IMR-90 (cell line): ENCODE measurements around the gene ZNF862. TPM values are rescaled to one million over a fixed set of nuclear protein-coding genes. Genes with fewer than 3 reads are reported as not detected.
"Not testable (repeated sequence)": the region's sequence is repeated elsewhere in the genome, so short reads cannot be mapped to it uniquely, and the experiment has no call there.

Experiments
- ATAC-seq: fragments of 200-7000 bp; cut with Tn5 transposase; 2 replicates; pipeline ENCODE4 v1.9.1; 2020; ENCODE audit warnings: low read depth, mild to moderate bottlenecking, moderate library complexity
- BruUV-seq: library from RNA; stranded (reverse); fragments of 400-500 nt; replicated peaks from 2 replicates; lab custom pipeline; 2021; lab: Mats Ljungman, UMichigan
- CTCF ChIA-PET: fragments of 300-600 bp; formaldehyde crosslinking; extraction: SDS; loops from one replicate; lab custom pipeline; 2021; ENCODE audit warnings: antibody characterized with exemption; lab: Yijun Ruan, JAX
- POLR2A ChIA-PET: fragments of 300-600 bp; sonication (Branson Sonifier 250); formaldehyde crosslinking; loops from one replicate; lab custom pipeline; 2022; ENCODE audit warnings: antibody characterized with exemption; ENCODE audit not compliant: unreplicated experiment; lab: Charles Lee
- DNase-seq: peaks from one replicate; pipeline ENCODE4 v3.0.0; 2013
- H2AFZ ChIP-seq: replicated peaks from 2 replicates; pipeline ENCODE3; 2013; ENCODE audit warnings: low read length, mild to moderate bottlenecking; ENCODE audit not compliant: poor library complexity
- H2AK5ac ChIP-seq: 2 replicates; pipeline ENCODE4 v1.6.1; 2013; ENCODE audit warnings: low read depth, low read length, inconsistent platforms
- H2AK9ac ChIP-seq: replicated peaks from 2 replicates; pipeline ENCODE3; 2013; ENCODE audit warnings: mild to moderate bottlenecking, low read depth, low read length, moderate library complexity; ENCODE audit not compliant: poor library complexity
- H2BK120ac ChIP-seq: 2 replicates; pipeline ENCODE4 v1.6.1; 2013; ENCODE audit warnings: low read depth, low read length, inconsistent platforms
- H2BK15ac ChIP-seq: 3 replicates; pipeline ENCODE4 v1.6.1; 2013; ENCODE audit warnings: low read depth, low read length, inconsistent platforms
- H2BK20ac ChIP-seq: 2 replicates; pipeline ENCODE4 v1.6.1; 2013; ENCODE audit warnings: low read depth, mild to moderate bottlenecking, inconsistent platforms, low read length, moderate library complexity
- H2BK5ac ChIP-seq: 2 replicates; pipeline ENCODE4 v1.6.1; 2013; ENCODE audit warnings: mild to moderate bottlenecking, low read depth, low read length, inconsistent platforms; ENCODE audit not compliant: poor library complexity, severe bottlenecking
- H3K14ac ChIP-seq: replicated peaks from 2 replicates; pipeline ENCODE4 v1.6.1; 2013; ENCODE audit warnings: low read depth, low read length, inconsistent platforms
- H3K18ac ChIP-seq: 2 replicates; pipeline ENCODE4 v1.6.1; 2013; ENCODE audit warnings: low read depth, low read length, control low read depth
- H3K23ac ChIP-seq: 2 replicates; pipeline ENCODE4 v1.6.1; 2013; ENCODE audit warnings: low read depth, low read length, inconsistent platforms
- H3K27ac ChIP-seq: 2 replicates; pipeline ENCODE4 v1.5.1; 2013; ENCODE audit warnings: mild to moderate bottlenecking, control low read depth, low read length; ENCODE audit not compliant: insufficient read depth
- H3K27me3 ChIP-seq: 2 replicates; pipeline ENCODE4 v1.6.1; 2013; ENCODE audit warnings: low read length; ENCODE audit not compliant: control insufficient read depth, insufficient read depth
- H3K36me3 ChIP-seq: 2 replicates; pipeline ENCODE4 v1.6.1; 2013; ENCODE audit warnings: low read length, mixed read lengths; ENCODE audit not compliant: control insufficient read depth, insufficient read depth
- H3K4ac ChIP-seq: 2 replicates; pipeline ENCODE4 v1.6.1; 2013; ENCODE audit warnings: low read depth, low read length, inconsistent platforms
- H3K4me1 ChIP-seq: 2 replicates; pipeline ENCODE4 v1.6.1; 2013; ENCODE audit warnings: low read length, mixed read lengths; ENCODE audit not compliant: control insufficient read depth, insufficient read depth
- H3K4me2 ChIP-seq: 2 replicates; pipeline ENCODE4 v1.6.1; 2013; ENCODE audit warnings: low read depth, mild to moderate bottlenecking, control low read depth, low read length, moderate library complexity
- H3K4me3 ChIP-seq: 2 replicates; pipeline ENCODE4 v1.5.1; 2013; ENCODE audit warnings: low read depth, mild to moderate bottlenecking, control low read depth, low read length, moderate library complexity; ENCODE audit not compliant: insufficient read depth
- H3K56ac ChIP-seq: 2 replicates; pipeline ENCODE4 v1.6.1; 2013; ENCODE audit warnings: low read length, inconsistent platforms; ENCODE audit not compliant: insufficient read depth; ENCODE audit errors: extremely low read depth
- H3K79me1 ChIP-seq, 2 experiments: 2 replicates each; pipeline ENCODE4 v1.6.1; 2013; ENCODE audit warnings: low read length in 2 of 2, inconsistent platforms in 1 of 2, low read depth in 1 of 2
- H3K9ac ChIP-seq: 2 replicates; pipeline ENCODE4 v1.6.1; 2013; ENCODE audit warnings: low read depth, low read length, control low read depth
- H3K9me1 ChIP-seq: 2 replicates; pipeline ENCODE4 v1.6.1; 2013; ENCODE audit warnings: low read length, inconsistent platforms; ENCODE audit not compliant: insufficient read depth
- H3K9me3 ChIP-seq: 2 replicates; pipeline ENCODE4 v1.6.1; 2013; ENCODE audit warnings: low read length; ENCODE audit not compliant: control insufficient read depth, insufficient read depth
- H4K20me1 ChIP-seq: 2 replicates; pipeline ENCODE4 v1.6.1; 2013; ENCODE audit warnings: low read length, inconsistent platforms; ENCODE audit not compliant: insufficient read depth
- H4K5ac ChIP-seq: 2 replicates; pipeline ENCODE4 v1.6.1; 2013; ENCODE audit warnings: mild to moderate bottlenecking, low read depth, low read length, control low read depth
- H4K8ac ChIP-seq, 2 experiments: 2 replicates each; pipeline ENCODE4 v1.6.1; 2013; ENCODE audit warnings: low read depth in 2 of 2, low read length in 2 of 2, control low read depth in 1 of 2, inconsistent platforms in 1 of 2
- H4K91ac ChIP-seq: 2 replicates; pipeline ENCODE4 v1.6.1; 2013; ENCODE audit warnings: low read depth, low read length, inconsistent platforms; ENCODE audit not compliant: insufficient read depth
- WGBS, 2 experiments: methylation state at CpG; one replicate each; pipeline versions ENCODE4 v1.1.5 to v1.1.7; 2013; ENCODE audit warnings: missing lambda C conversion rate in 2 of 2; ENCODE audit not compliant: insufficient read length in 1 of 2; ENCODE audit errors: extremely low coverage in 2 of 2; 5-methylcytosine and 5-hydroxymethylcytosine counted together
- dilution Hi-C: fragments of 300-500 bp; cut with HindIII; formaldehyde crosslinking; loops from one replicate; pipeline ENCODE4 v1.14.3; 2018; ENCODE audit warnings: low sequenced_read_pairs; ENCODE audit not compliant: unreplicated experiment
- in situ Hi-C: fragments of 300-500 bp; cut with MboI; formaldehyde crosslinking; loops from 3 replicates; pipeline ENCODE4 v1.14.3; 2019; ENCODE audit warnings: low sequenced_read_pairs, inconsistent platforms, mixed read lengths
- intact Hi-C: fragments of 100-400 bp; cut with micrococcal nuclease; formaldehyde crosslinking; loops from 2 replicates; pipeline ENCODE4 v1.10.0; 2022
- microRNA-seq, 2 experiments: library from miRNA; stranded (forward) in 1 of 2; unstranded in 1 of 2; fragments of 10-50 nt in 1 of 2; fragments of <30 nt in 1 of 2; gene quantifications in 1 of 2; microRNA quantifications in 1 of 2; one replicate each; pipeline versions ENCODE3 to v1.1.0; 2013 to 2020; ENCODE audit not compliant: insufficient read depth in 1 of 2, insufficient read length in 1 of 2, unreplicated experiment in 1 of 2
- polyA plus RNA-seq, 3 experiments: library from polyadenylated mRNA; depleted of rRNA; stranded (reverse); fragments of >200 nt; gene quantifications; 2 replicates each; pipeline ENCODE4 v1.2.3, GENCODE V29; 2012; ENCODE audit warnings: low replicate concordance in 1 of 3
- small RNA-seq, 5 experiments: library from RNA; depleted of rRNA; stranded (forward); fragments of <200 nt; gene quantifications; one replicate each; pipeline ENCODE3, GENCODE V24; 2012
- total RNA-seq: library from RNA; depleted of rRNA; stranded (reverse); fragments of >200 nt; gene quantifications from 2 replicates; pipeline ENCODE4 v1.2.3, GENCODE V29; 2012; rRNA removed

ZNF862 gene
- total and polyA plus RNA-seq, 2 of the 4 experiments (the other 2 are of a cell fraction) = 5.9 to 10.8 TPM

- H3K14ac ChIP-seq, H2BK5ac ChIP-seq, H3K4ac ChIP-seq, H3K18ac ChIP-seq, H2BK15ac ChIP-seq, H2AFZ ChIP-seq, in situ Hi-C loops, H3K4me2 ChIP-seq, H3K4me1 ChIP-seq, H2AK5ac ChIP-seq, H3K27ac ChIP-seq, H3K23ac ChIP-seq, H3K9me3 ChIP-seq, H3K4me3 ChIP-seq, dilution Hi-C loops, H3K9ac ChIP-seq, H3K56ac ChIP-seq, POLR2A ChIA-PET, H4K8ac ChIP-seq, H4K5ac ChIP-seq, CTCF ChIA-PET, BruUV-seq, H4K91ac ChIP-seq, H3K27me3 ChIP-seq, H3K36me3 ChIP-seq, H2AK9ac ChIP-seq, H2BK120ac ChIP-seq, intact Hi-C loops, H3K79me1 ChIP-seq, H2BK20ac ChIP-seq, H3K9me1 ChIP-seq, H4K20me1 ChIP-seq: not testable (repeated sequence)
- ATAC-seq = peak; percentile 93
- no CpG with 5 or more reads among the region's 4 CpGs for WGBS, 2 experiments
- DNase-seq = peak; percentile 72
These were observed 74.0 kb downstream of the ZNF862 start for GRCh38 chr7:149912126-149912525.

Small RNA genes lying within 50 kb of the gene (microRNA-seq; reads per million reads assigned to microRNA genes)
- not detected for gene AC093458.1 (ENCODE audit: insufficient read depth, insufficient read length)

Small RNA genes lying within 50 kb of the gene (small RNA-seq; reads per million reads assigned to genes)
- gene AC093458.1 = 0 reads per million in 5 experiments

Other genes with a start within 250 kb of the ZNF862 start
- under 0.01 TPM in 1 of 2 replicates, not detected in the other for gene ZNF467, start 64.8 kb upstream of the ZNF862 start, total RNA-seq
- 0.67 and 0.77 TPM in 2 replicates for gene ZNF467, start 64.8 kb upstream of the ZNF862 start, polyA plus RNA-seq (2012; rRNA removed)
- 5.7 and 10.3 TPM in 2 replicates for gene ATP6V0E2, start 35.6 kb downstream of the ZNF862 start, total RNA-seq
- gene ATP6V0E2, start 35.6 kb downstream of the ZNF862 start, polyA plus RNA-seq (2012; rRNA removed) = 29.3 and 30.3 TPM in 2 replicates